ENCODE results near the gene RABL2A.

DNA sequence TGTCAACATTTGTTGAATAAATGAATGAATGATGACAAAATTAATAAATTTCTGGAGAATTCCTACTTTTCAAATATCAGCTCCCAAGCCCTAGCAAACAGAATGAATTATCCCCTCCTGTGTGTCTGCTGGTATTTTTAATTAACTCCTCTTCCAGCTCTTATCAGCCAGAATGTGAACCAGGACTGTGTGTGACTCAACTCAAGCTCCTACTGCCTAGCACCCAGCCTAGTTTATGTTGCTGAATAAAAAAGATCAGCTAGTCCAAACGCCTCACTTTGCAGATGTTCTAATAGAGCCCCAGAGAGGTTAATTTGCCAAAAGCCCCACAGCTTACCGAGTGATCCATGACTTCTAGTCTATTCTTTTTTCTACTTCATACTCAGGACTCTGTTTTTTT, 50.3 kb downstream of the RABL2A start:
- TF ChIP-seq, protein P1, sequence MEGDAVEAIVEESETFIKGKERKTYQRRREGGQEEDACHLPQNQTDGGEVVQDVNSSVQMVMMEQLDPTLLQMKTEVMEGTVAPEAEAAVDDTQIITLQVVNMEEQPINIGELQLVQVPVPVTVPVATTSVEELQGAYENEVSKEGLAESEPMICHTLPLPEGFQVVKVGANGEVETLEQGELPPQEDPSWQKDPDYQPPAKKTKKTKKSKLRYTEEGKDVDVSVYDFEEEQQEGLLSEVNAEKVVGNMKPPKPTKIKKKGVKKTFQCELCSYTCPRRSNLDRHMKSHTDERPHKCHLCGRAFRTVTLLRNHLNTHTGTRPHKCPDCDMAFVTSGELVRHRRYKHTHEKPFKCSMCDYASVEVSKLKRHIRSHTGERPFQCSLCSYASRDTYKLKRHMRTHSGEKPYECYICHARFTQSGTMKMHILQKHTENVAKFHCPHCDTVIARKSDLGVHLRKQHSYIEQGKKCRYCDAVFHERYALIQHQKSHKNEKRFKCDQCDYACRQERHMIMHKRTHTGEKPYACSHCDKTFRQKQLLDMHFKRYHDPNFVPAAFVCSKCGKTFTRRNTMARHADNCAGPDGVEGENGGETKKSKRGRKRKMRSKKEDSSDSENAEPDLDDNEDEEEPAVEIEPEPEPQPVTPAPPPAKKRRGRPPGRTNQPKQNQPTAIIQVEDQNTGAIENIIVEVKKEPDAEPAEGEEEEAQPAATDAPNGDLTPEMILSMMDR (IDR thresholded peaks at IDR 0.05), result no peak
- TF ChIP-seq POLR2A (IDR thresholded peaks at IDR 0.05), result no peak

Data from ovary (tissue), 3 donors.